Fibroblast of lung (primary cell): Measurements from ENCODE around the gene NF1.

ENCODE experiments used
- CTCF ChIP-seq, 2 donors: IDR thresholded peaks in 1 of 2; conservative IDR thresholded peaks in 1 of 2; 1 replicate in 1 of 2; 2 replicates in 1 of 2; pipeline ENCODE4 v1.5.1; 2011 to 2012; ENCODE audit warnings: low read length in 2 of 2, control low read depth in 1 of 2, inconsistent platforms in 1 of 2, low read depth in 1 of 2, mild to moderate bottlenecking in 1 of 2
- EZH2 ChIP-seq: IDR thresholded peaks from 2 replicates; pipeline ENCODE4 v1.5.1; 2012; ENCODE audit warnings: low read length, control low read depth, mild to moderate bottlenecking; ENCODE audit errors: missing control alignments

- no peak for TF ChIP-seq CTCF (conservative IDR thresholded peaks at IDR 0.05 in 1 of 2, IDR thresholded peaks at IDR 0.05 in 1 of 2; ENCODE audit: low read depth in 1 of 2, low read length in 2 of 2)
- TF ChIP-seq EZH2: no peak
Measured at GRCh38 chr17:31095236-31096105, 694 bp downstream of the NF1 start.
